HepG2 (cell line): Measurements from ENCODE around the gene SCN7A. TPM values are rescaled to one million over a fixed set of nuclear protein-coding genes. Genes with fewer than 3 reads are reported as not detected.

Experiments
- ARNT2 ChIP-seq: sonication (generic); formaldehyde crosslinking; IDR thresholded peaks from 2 replicates; pipeline ENCODE4 v1.8.0; 2022; ENCODE audit warnings: mild to moderate bottlenecking, low read depth, missing genetic modification reagents, moderate library complexity
- BRF2 ChIP-seq: sonication (generic); formaldehyde crosslinking; IDR thresholded peaks from 2 replicates; pipeline ENCODE4 v1.8.1; 2022; ENCODE audit warnings: mild to moderate bottlenecking, missing genetic modification reagents
- DMAP1 ChIP-seq: IDR thresholded peaks from 2 replicates; pipeline ENCODE4 v1.6.1; 2016
- EP300 ChIP-seq, 3 experiments: sonication (generic) in 1 of 3; formaldehyde crosslinking in 1 of 3; IDR thresholded peaks; 2 replicates each; pipeline versions ENCODE4 v1.5.1 to v1.6.1; 2011 to 2020; ENCODE audit warnings: low read depth in 2 of 3, low read length in 2 of 3, borderline replicate concordance in 1 of 3, improper control_type of control experiment in 1 of 3, mild to moderate bottlenecking in 1 of 3, missing genetic modification reagents in 1 of 3, moderate library complexity in 1 of 3
- FOXO4 ChIP-seq: sonication (generic); formaldehyde crosslinking; conservative IDR thresholded peaks from 2 replicates; pipeline ENCODE4 v1.8.1; 2023; ENCODE audit warnings: missing genetic modification reagents
- IRF9 ChIP-seq: sonication (generic); formaldehyde crosslinking; IDR thresholded peaks from 2 replicates; pipeline ENCODE4 v1.8.0; 2022; ENCODE audit warnings: missing genetic modification reagents, mild to moderate bottlenecking, borderline replicate concordance
- PHF8 ChIP-seq: sonication (generic); formaldehyde crosslinking; IDR thresholded peaks from 2 replicates; pipeline ENCODE4 v1.5.0; 2020; ENCODE audit warnings: missing genetic modification reagents
- TBX3 ChIP-seq: fragments of 450-650 bp; IDR thresholded peaks from 2 replicates; pipeline ENCODE4 v1.6.1; 2017; ENCODE audit warnings: antibody characterized with exemption, mild to moderate bottlenecking, inconsistent platforms, borderline replicate concordance
- YEATS2 ChIP-seq: sonication (generic); formaldehyde crosslinking; IDR thresholded peaks from 2 replicates; pipeline ENCODE4 v1.4.0; 2020; ENCODE audit warnings: missing genetic modification reagents, borderline replicate concordance
- ZBTB33 ChIP-seq: sonication (generic); formaldehyde crosslinking; IDR thresholded peaks from 2 replicates; pipeline ENCODE4 v1.4.0; 2020; ENCODE audit warnings: missing genetic modification reagents
- ZBTB8A ChIP-seq: sonication (generic); formaldehyde crosslinking; IDR thresholded peaks from 2 replicates; pipeline ENCODE4 v1.4.0; 2020; ENCODE audit warnings: mild to moderate bottlenecking, low read depth, missing genetic modification reagents, borderline replicate concordance
- ZFP37 ChIP-seq: sonication (generic); formaldehyde crosslinking; IDR thresholded peaks from 2 replicates; pipeline ENCODE4 v1.4.0; 2020; ENCODE audit warnings: missing genetic modification reagents, borderline replicate concordance
- ZKSCAN8 ChIP-seq: IDR thresholded peaks from 2 replicates; pipeline ENCODE4 v1.6.1; 2016; ENCODE audit warnings: borderline replicate concordance, missing genetic modification reagents, missing compliant biosample characterization
- ZNF281 ChIP-seq: sonication (generic); formaldehyde crosslinking; IDR thresholded peaks from 2 replicates; pipeline ENCODE4 v1.4.0; 2020; ENCODE audit warnings: missing genetic modification reagents, borderline replicate concordance
- ZNF558 ChIP-seq: sonication (generic); formaldehyde crosslinking; IDR thresholded peaks from 2 replicates; pipeline ENCODE4 v1.9.0; 2022; ENCODE audit warnings: mild to moderate bottlenecking, missing genetic modification reagents, borderline replicate concordance
- ZNF709 ChIP-seq: sonication (generic); formaldehyde crosslinking; IDR thresholded peaks from 2 replicates; pipeline ENCODE4 v1.5.0; 2020; ENCODE audit warnings: mild to moderate bottlenecking, missing genetic modification reagents
- ZZZ3 ChIP-seq: sonication (generic); formaldehyde crosslinking; IDR thresholded peaks from 2 replicates; pipeline ENCODE4 v1.4.0; 2020; ENCODE audit warnings: missing genetic modification reagents, mild to moderate bottlenecking, borderline replicate concordance
- polyA plus RNA-seq, 8 experiments: library from polyadenylated mRNA; depleted of rRNA in 3 of 8; stranded (reverse) in 7 of 8; unstranded in 1 of 8; fragments of >200 nt; fragmentation: Illumina TruSeq in 4 of 8; extraction: Trizol in 4 of 8; gene quantifications; 2 replicates each; pipeline versions ENCODE4 v1.2.1 to v1.2.3, GENCODE V29; 2011 to 2016; ENCODE audit warnings: low read depth in 4 of 8, missing spikeins in 1 of 8, mixed read lengths in 1 of 8; ENCODE audit not compliant: insufficient read depth in 1 of 8
- total RNA-seq, 5 experiments: library from RNA; depleted of rRNA; stranded (reverse); fragments of >200 nt; fragmentation: Illumina TruSeq; extraction: Trizol; gene quantifications; 2 replicates each; pipeline ENCODE4 v1.2.3, GENCODE V29; 2016; ENCODE audit warnings: low read depth in 1 of 5
- TF ChIP-seq, protein P1 (sequence below): sonication (generic); formaldehyde crosslinking; IDR thresholded peaks from 2 replicates; pipeline ENCODE4 v1.4.0; 2020; ENCODE audit warnings: mild to moderate bottlenecking, missing genetic modification reagents

SCN7A gene
- total and polyA plus RNA-seq, 2 of the 13 experiments (the other 11 are each of a cell fraction or from before 2014, with no cell fraction given) = 0.01 TPM; not detected in 1

GRCh38 chr2:166375736-166376487 is 118.1 kb downstream of the SCN7A start, which contains the start of gene SCN9A (continued):
- TF ChIP-seq ZNF281 (CRISPR knock-in tag) = peak; percentile 77; the same call in 1 of the 2 replicates
- TF ChIP-seq ZKSCAN8 = peak; percentile 52; the same call in 1 of the 2 replicates
- TF ChIP-seq IRF9 (CRISPR knock-in tag) = peak; percentile 86; the same call in 1 of the 2 replicates
- TF ChIP-seq ZZZ3 (CRISPR knock-in tag) = no peak; the same call in 1 of the 2 replicates
- no peak for TF ChIP-seq FOXO4
- no peak for TF ChIP-seq ZBTB8A (CRISPR knock-in tag)
- TF ChIP-seq, protein P1, sequence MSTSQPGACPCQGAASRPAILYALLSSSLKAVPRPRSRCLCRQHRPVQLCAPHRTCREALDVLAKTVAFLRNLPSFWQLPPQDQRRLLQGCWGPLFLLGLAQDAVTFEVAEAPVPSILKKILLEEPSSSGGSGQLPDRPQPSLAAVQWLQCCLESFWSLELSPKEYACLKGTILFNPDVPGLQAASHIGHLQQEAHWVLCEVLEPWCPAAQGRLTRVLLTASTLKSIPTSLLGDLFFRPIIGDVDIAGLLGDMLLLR (CRISPR knock-in tag) = 0 out of 2 replicates have a peak, but pooled peaks have one; percentile 33
- TF ChIP-seq ZNF709 (CRISPR knock-in tag) = peak; percentile 77; the same call in 1 of the 2 replicates
- peak; percentile 88 for TF ChIP-seq PHF8 (CRISPR knock-in tag)
- TF ChIP-seq TBX3 = no peak
- peak; percentile 90 for TF ChIP-seq ARNT2 (CRISPR knock-in tag)
- TF ChIP-seq YEATS2 (CRISPR knock-in tag) = peak; percentile 35; the same call in 1 of the 2 replicates
- TF ChIP-seq DMAP1 (CRISPR knock-in tag) = peak; percentile 63
- TF ChIP-seq BRF2 (CRISPR knock-in tag) = peak; percentile 95
- TF ChIP-seq ZBTB33 = no peak
- TF ChIP-seq EP300 (IDR thresholded peaks at IDR 0.05; ENCODE audit: low read depth in 2 of 2, low read length in 2 of 2) = peak in 1 of 2 experiments; percentile 18; a peak in 2 of 4 replicates
- TF ChIP-seq EP300 (CRISPR knock-in tag; IDR thresholded peaks at IDR 0.05; ENCODE audit: borderline replicate concordance) = no peak
- TF ChIP-seq ZFP37 = no peak
- TF ChIP-seq ZNF558 (CRISPR knock-in tag) = no peak
